AG20443 (cell line): Measurements from ENCODE around the gene KIF4A.

Experiments
- DNase-seq: peaks from one replicate; pipeline ENCODE4 v3.0.0; 2012; ENCODE audit warnings: low spot score, mixed read lengths

KIF4A gene

DNA sequence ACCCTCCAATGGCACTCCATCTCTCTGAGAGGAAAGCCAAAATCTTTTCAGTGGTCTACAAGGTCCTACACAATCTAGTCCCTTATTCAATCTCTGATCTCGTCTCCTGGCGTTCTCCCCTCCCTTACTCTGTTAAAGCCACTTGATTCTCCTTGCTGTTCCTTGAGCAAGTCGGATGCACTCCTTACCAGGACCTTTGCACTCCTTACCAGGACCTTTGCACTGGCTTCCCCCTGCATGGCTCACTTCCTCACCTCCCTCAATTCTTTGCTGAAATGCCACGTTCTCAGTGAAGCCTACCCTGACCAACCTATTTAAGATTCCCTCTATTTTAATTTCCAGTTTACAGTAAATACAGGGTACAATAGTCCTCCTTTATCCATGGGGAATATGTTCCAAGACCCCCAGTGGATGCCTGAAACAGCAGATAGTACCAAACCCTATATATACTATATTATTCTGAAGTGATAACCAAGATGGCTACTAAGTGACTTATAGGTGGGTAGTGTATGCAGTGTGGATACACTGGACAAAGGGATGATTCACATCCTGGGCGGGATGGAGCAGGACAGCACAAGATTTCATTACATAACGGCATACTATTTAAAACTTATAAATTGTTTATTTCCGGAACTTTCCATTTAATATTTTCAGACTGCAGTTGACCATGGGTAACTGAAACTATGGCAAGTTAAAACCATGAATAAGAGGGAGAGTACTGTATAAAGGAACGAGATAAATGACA, 148.2 kb downstream of the KIF4A start:
- no peak for DNase-seq

DNA sequence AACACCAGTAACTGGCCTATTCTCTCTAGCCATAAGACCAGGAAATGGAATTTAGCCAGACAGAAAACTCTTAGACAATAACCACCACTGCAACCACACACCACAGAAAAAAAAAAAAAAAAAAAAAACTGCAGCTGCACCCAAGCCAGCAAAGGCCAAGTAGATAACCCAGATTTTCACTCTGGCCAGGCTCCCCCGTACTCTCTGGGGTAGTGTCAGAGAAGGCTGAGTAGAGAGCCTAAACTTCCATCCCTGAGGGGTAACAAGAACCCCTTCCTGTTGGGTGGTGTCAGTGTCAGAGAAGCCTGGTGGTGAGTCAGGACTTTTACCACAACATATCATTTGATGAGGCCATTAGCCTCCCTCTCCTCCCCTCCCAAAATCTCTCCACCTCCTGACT, 149.1 kb downstream of the KIF4A start:
- peak; percentile 23 for DNase-seq

DNA sequence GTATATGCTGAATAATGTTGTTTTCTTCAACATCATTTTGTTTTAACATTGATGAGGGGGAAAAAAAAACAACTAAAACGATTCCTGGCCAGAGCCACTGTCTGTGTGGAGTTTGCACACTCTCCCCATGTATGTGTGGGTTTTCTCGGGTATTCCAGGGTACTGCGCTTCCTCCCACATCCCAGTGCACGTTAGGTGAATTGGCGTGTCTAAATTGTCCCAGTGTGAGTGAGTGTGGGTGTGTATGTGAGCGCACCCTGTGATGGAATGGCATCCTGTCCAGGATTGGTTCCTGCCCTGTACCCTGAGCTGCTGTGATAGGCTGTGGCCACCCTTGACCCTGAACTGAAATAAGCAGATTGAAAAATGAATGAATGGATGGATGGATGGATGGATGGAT, 152.3 kb downstream of the KIF4A start:
- DNase-seq = no peak

DNA sequence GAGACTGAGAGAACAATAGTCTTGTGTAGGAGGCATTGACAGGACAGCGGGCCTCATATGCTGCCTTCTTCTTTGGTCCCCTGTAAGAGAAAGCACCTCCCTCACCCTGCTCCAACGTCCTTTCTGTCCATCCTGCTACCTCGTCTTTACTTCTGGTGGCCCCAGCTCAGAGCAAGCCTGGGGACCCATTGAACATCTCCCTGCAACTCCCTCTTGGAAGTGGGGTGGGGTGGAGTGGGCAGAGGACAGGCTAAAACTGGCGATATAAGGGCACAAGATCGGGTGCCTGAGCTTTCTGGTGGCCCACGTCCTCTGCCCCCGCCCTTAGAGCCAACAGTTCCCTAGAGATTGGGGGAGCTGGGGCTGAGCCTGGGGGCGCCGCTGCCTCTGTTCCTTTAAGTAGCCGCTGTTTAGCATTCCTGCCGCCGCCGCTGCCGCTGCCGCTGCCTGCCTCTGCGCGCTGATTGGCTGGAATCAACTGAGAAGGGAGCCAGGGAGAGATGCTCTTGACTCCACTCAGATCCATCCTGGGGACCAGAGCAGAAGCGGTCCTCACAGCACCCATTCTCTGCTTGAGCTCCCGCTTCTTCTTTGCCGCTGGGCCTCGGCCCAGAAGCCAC, 154.5 kb downstream of the KIF4A start, which contains the start of gene DLG3:
TSS of gene DLG3 (plus strand) at position 510 of the 620 bp plus-strand sequence. CDS start 367 bp downstream, outside the sequence.
- peak; percentile 64 for DNase-seq

DNA sequence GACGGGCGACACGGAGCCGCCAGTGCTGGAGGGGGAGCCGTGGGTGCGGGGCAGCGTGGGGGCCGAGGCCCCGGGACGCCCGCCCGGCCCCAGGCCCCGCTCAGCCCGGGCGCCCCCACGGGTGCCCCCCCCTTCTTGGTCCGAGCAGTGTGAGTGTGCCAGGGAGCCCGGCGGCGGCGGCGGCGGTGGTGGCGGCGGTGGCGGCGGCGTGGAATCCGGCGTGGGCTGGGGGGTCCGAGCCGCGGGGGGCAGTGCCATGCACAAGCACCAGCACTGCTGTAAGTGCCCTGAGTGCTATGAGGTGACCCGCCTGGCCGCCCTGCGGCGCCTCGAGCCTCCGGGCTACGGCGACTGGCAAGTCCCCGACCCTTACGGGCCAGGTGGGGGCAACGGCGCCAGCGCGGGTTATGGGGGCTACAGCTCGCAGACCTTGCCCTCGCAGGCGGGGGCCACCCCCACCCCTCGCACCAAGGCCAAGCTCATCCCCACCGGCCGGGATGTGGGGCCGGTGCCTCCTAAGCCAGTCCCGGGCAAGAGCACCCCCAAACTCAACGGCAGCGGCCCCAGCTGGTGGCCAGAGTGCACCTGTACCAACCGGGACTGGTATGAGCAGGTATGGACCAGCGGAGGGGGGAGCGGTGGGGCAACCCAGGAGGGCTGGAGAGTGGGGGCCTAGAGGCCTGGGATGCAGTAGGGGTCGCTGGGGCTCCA, 155.2 kb downstream of the KIF4A start:
- no peak for DNase-seq

DNA sequence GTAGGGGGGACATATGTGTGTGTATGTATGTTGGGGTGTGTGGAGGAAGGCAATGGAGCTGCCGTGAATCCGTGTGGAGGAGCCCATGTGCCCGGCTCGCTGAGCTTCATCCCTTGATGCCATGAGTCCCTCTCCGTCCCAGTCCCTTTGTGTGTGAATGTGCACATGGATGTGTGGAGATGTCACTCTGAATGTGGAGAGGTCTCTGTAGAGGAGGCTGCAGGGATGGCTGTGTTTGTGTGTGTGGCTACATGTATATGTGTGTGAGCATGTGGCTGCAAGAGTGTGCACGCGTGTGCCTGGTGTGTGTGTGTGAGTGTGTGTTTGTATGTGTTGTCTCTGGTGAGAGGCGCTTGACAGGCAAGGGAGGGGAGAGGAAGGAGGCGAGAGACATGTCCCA, 156.0 kb downstream of the KIF4A start:
- no peak for DNase-seq

DNA sequence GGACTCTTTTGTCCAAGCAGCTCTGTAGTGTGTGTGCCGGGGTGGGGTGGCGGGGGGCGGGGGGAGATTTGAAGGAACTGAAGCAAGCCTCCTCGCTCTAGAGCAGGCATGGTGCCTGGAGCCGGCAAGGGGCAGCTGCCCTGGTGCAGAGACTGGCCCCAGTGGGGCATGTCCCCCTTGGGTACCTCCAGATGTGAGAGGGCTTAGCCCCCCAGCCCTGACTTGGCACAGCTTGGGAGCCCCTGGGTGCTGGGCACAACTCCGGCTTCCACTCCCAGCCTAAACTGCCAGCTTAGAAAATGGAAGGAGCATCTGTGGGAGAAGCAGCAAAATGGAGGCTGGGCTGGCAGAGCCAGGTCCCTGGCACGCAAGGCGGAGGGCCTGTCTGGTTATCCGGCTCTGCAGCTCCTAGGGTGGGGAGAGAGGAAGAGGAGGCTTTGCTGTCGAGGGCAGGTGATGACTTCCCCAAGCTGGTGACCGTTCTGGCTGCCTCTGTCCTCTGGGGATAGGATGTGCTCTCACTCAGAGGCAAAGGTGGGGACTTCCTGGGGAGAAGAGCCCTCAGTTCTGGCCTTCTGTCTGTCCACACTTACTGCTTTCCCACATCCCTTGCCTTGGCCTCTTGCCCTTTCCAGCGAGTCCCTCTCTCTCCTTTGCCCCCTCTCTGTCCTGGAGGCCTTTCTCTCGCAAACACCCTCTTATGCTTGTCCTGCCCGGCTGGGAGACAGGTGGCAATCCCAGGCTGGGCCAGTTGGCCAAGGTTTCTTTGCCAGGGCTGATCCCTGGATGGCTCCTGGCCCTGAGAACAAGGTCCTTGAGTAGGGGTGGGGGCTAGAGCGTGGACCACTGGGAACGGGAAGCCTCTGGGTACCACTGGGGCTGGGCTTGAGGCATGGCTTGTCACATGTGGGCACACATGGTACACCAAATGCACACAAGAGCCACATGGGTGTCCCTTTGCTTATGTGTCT, 156.8 kb downstream of the KIF4A start:
- DNase-seq = no peak

DNA sequence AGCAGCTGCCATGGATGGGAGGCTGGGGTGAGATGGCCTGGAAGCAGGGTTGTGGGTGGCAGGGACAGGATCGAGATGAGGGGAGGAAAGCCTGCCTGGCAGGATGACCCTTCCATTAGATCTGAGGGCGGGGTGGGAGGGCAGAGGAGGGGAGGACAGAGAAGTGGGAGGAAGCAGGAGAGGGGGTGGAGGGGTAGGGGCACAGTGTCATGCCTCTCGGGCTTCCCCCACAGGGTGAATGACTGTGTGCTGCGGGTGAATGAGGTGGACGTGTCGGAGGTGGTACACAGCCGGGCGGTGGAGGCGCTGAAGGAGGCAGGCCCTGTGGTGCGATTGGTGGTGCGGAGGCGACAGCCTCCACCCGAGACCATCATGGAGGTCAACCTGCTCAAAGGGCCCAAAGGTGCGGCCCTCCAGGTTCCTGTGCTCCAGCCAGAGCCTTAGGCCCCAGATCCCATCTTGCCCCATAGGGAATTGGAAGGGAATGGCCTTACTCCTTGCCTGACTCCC, 159.6 kb downstream of the KIF4A start:
- DNase-seq = no peak

DNA sequence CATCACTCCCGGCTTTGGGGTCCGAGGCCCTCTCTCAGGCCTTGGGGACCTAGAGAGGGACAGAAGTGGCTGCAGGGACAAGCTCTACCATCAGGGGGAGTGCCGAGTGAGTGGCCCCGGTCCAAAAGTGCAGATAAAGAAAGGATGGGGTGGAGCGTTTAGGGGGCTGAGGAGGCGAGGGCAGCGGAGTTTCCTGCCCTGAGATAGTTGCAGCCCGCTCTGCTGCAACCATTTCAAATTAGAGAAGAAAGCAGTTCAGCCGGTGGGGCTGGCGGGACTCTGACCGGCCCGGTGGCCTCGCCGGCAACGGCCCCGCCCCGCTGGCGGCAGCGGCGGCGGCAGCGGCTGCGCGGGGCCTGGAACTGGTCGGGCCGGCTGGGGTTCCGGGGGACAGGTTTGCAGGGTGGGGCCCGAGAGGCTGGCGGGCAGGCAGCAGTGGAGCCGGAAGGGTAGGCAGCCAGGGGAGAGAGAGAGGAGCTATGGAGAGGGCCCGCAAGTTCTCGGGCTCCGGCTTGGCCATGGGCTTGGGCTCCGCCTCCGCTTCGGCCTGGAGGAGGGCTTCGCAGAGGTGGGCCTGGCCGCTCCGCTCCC, 162.3 kb downstream of the KIF4A start:
- peak; percentile 65 for DNase-seq

DNA sequence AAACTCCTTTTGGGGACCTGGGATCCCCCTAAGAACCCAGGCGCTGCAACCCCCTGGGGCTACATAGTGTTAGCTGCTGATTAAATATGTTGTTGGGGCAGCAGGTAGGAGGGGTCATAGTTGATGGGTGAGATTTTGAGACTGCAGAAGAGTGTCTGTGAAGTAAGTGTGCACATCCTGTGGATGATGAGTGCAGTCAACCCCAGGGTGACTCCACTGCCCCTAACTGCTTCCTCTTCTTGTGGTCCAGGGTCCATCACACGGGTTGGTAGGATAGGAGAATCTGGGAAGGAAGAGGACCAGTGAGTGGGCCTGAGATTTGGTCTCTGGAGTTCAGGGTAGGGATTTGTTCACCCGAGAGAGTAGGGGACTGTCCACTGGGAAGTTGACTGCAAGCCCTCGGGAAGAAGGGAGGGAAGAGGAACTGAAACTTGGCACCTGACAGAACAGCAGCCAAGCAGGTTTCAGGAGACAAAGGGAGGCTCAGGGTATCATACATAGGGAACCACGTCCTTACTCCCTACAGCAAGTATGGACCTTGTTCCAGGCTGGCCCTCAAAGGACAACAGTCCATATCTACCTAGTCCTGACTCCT, 163.2 kb downstream of the KIF4A start:
- DNase-seq = no peak

DNA sequence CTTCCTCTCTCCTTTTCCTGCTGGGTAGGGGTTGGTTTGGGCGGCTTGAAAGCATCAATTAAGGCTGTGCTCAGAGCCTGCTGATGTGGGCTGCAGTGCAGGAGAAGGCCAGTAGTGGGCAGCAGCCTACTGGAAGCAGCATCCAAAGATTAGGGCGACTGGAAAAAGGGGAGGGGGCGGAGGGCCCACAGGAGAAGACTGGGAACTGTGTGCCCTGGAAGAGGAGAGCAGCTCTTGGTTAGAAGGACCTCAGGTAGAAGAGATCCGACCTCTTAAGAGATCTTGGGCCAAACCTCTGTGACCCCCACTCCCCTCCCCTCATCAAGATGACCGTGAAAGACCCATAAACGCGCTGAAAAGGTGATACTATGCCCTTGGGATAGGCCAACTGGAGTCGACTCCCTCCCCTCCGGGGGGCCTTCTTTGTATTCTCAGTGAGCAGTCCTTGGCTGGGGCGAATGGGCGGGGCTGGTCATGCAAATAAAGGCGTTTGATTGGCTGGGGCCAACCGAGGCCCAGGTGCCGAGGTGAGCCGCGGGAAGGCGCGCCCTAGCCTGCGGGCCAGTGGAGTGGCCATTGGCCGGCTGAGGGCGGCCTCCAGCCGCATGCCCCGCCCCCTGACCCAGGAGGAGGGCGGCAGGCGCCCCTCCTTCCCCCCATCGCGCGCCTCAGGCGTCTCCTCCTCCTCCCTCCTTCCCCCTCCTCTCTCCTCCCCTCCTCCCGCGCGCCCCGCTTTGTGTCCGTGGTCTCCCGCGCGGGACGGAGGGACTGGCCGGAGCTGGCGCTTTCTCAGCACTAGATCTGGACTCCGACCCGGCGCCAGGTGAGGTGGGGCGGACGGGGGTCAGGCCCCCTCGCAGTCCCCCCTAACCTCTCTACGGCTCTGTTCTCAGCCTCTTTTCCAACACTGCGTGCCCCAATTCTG, 164.8 kb downstream of the KIF4A start:
- peak; percentile 64 for DNase-seq

DNA sequence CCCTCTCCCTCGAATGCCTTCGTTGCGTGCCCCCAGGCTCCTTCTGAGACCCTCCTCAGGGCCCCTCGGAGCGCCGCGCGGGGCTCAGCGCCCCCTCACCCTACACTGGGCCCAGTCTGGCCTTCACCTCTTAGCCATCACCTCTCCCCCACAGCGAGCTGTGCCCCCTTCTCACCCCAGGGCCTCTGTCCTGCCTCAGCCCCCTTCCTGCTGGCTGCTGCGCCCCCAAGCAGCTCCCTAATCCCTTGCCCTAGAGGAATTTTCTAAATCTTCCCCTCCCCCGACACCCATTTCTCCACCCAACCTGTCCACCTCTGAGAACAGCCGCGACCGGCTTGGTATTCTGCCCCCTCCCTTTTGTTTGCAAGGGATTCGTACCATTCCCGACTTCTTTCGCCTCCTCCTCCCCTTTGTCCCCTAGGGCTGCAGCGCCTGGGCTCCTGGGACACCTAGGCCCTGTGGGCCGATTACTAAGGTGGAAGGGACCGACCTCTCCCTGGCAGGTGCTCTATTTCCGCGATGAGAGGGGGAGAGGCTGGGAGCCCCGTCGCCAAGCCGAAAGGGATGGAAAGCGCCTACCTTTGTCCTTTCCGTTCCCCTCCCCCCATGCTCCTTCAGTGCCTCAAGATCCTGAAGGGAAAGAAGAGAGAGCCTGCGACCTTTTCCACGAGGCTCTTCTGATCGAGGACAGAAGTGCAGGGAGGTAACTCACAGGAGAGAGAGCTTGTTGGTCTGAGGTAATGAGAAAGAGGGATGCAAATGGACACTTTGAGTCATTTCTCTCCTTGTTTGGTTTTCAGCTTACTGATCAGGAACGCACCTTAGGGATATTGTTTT, 165.7 kb downstream of the KIF4A start:
- no peak for DNase-seq

DNA sequence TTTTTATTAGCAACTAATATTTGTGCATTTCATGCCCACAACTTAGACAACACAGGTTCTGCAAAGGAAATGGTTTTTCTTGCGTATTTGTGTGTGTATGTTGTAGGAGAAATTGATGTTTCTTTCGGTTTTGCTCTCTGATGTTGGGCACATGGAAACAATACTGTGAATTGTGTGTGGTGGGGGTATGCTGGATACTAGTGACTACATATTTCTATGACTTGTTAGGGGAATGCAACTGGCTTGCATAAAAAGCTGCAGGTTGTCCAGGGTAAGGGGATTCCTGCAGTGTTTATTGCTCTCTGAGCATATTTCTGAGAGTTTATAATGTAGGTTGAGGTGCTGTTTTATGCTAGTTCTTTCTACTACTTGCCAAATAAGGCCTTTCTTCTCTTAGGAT, 166.4 kb downstream of the KIF4A start:
- DNase-seq = no peak

DNA sequence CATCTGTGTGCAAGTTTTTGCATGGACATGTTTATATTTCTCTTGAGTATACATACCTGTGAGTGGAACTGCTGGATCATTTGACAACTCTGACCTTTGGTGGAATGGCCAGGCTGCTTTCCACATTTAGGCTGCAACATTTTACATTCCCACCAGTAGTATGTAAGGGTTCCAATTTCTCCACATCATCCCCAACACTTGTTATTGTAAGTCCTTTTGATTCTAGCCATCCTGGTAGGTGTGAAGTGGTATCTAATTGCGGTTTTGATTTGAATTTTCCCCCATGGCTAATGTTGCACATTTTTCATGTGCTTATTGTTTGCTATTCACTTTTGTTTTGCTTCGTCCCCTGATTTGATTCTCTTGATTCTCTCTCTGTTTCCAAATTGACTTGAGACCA, 171.1 kb downstream of the KIF4A start:
- DNase-seq = no peak

DNA sequence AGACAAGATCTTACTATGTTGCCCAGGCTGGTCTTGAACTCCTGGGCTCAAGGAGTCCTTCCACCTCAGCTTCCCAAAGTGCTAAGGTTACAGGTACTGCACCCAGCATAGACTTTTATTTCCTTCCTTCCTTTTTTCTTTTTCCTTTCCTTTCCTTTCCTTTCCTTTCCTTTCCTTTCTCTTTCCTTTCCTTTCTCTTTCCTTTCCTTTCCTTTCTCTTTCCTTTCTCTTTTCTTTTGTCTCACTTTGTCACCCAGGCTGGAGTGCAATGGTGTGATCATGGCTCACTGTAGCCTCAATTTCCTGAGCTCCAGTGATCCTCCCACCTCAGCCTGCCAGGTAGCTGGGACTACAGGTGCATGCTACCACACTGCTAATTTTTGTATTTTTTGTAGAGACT, 174.1 kb downstream of the KIF4A start:
- DNase-seq = no peak

DNA sequence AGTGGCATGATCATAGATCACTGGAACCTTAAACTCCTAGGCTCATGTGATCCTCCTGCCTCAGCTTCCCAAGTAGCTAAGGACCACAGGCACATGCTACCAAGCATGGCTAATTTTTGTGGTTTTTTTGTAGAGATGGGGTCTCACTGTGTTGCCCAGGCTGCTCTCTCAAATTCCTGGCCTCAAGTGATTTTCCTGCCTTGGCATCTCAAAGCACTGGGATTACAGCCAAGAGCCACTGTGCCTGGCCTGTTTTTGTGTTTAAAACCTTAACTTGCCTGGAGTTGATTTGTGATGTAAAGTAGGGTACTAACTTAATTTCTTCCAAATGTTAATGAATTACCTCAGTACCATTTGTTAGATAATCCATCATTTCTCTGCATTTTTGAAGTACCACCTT, 177.1 kb downstream of the KIF4A start:
- no peak for DNase-seq

DNA sequence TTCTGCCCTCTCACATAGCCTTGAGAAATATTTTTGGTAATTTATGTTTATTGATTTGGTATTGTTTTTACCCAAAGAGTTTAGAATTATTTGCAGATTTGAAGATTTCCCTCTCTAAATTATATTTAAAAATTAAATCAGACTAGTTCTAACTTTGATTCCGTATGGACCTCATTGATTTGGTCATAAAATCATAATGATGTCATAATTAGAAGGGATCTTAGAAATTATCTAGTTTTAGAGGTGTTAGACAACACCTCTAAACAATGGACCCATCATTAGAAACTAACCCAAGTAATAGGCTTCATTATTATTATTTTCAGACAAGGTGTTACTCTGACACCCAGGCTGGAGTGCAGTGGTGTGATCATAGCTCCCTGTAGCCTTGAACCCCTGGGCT, 178.8 kb downstream of the KIF4A start:
- DNase-seq = no peak
